ENCODE results near the gene OLFM3.
A peak's percentile ranks its signal among the peaks of the same experiment; 100 is the strongest.

Gene OLFM3

DNA sequence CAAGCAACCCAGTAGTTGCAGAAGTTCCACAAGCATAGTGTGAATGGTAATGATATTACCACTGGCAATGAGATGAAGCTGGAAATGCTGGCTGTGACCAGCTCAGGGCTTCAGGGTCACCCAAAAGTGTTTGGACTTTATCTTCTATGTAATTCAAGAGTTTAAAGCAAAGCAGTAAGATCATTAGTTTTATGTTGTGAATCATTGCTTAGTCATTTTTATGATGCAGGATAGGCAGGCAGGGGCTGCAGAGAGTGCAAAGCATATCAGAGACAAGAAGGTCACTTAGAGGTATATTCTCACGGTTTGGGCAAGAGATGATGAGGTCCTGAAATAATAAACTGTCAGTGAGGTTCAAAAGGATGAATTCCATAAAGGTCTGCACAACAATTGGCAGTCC, 147.4 kb downstream of the OLFM3 start:
- DNase-seq = no peak

- no peak for DNase-seq
Measured at GRCh38 chr1:101847626-101848025, 149.1 kb downstream of the OLFM3 start.

GRCh38 chr1:101846820-101847219, 149.9 kb downstream of the OLFM3 start:
- peak in 1 of 56 donors; percentile 3 for DNase-seq

DNA sequence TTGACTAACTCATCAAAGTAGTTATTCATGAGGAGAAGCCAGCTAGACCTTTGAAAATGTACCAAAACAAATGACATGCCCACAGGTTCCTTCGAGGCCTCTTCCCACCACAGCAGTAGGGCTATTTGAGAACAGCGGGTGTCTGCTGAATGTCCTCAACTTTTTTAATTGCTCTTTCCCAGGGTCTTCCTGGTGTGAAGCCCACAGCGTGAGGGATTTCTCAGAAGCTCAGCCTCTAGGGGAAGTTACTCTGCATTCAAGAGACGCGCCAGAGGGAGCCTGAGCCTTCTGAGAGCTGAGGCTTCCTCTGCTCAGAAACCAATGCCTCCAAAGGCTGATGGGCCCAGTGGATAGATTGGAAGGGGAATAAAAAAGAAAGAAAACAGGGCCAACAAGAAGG, 153.6 kb downstream of the OLFM3 start:
- no peak for DNase-seq

DNA sequence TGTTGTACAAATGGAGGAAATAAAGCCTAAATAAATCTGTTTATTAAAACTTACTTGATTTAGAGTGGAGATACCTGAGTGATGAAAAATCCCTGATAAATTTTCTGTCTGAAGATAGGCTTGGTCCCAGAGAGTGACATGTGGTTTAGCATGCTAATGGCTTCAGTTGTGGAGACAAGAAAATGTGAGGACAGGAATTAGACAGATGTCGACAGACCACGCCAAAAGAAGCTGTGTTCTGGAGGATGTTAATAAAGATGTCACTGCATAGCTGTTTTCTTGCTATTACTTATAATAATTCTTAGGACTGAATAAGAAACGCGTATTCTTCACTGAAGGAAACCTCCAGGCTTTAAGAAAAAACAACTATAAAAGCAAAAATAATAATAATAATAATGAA, 154.9 kb downstream of the OLFM3 start:
- DNase-seq = no peak

GRCh38 chr1:101835988-101836387, 160.7 kb downstream of the OLFM3 start:
- DNase-seq = no peak

GRCh38 chr1:101833312-101833711, 163.4 kb downstream of the OLFM3 start:
- DNase-seq = no peak

- no peak for DNase-seq
Measured at GRCh38 chr1:101826416-101826815, 170.3 kb downstream of the OLFM3 start.

DNA sequence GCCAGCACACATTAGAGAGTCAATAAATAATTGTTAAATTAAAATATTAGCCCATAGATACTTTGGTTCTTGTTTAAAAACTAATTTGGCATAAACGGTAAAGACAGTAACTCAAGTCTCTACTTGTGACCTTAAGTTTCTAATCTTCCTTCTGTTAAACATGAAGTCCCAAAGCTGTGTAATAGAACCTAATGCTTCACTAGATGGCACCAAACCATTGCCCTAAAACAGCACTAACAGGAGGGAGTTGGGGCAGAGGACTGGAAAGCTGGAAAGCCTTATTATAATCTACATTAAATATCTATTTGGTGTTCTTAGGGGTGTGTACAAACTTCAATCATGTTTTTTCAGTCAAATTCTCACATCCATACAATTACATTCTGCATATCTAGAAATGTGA, 176.7 kb downstream of the OLFM3 start:
- no peak for DNase-seq

DNA sequence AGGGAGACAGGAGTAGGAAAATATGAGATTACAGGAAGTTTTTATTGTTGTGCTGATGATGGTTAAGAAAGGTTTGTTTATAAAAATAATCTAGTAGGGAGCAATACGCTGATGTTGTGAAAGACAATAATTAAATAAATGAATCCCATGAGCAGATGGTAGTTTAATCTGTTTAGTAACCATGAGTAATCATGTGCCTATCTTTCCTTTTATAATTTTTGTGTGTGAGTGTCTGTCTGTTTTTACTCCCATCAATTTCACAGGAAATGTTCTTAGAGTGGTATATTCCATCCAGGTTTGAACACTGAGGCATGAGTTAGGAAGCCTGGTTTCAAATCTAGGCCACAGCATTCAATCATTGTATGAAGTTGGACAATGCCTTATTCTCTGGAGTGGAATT, 180.5 kb downstream of the OLFM3 start:
- no peak for DNase-seq

DNA sequence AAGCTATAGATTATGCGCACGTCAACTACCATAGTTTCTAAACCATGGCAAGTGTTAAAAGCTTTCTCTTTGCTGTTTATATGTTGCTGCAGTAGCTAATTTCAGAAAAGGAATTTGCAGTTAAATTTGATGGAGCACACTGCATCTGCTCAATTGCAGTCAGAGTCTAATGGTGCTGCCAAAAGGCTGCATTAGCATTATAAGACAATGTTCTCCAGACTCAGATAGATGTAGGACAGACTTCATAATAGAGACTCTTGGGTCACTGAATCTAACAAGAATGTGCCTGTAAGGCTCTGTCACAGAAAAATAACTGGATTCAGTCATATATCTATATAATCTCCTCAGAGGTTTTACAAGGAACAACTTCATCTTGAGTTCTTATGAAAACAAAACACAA, 198.3 kb downstream of the OLFM3 start:
- DNase-seq = no peak

DNA sequence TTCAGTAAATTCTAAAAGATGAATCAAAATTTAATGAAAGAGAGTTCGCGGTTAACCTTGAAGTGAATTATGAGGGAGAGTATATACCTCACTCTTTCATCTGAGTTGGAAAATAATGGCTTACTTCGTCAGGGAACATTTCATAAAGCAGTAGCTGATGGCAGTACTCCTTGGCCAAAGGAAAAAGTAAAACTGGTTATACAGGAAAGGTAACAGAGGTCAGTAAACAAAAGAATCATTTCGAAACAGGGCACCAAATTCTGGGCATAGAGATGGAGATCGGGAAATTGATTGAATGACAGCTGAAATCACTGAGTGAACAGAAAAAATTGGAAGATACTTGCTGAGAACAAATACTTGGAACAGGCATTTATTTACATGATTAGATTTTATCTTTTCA, 199.0 kb downstream of the OLFM3 start:
- DNase-seq = no peak

GRCh38 chr1:101781201-101781831, 215.4 kb downstream of the OLFM3 start:
- DNase-seq = no peak

DNA sequence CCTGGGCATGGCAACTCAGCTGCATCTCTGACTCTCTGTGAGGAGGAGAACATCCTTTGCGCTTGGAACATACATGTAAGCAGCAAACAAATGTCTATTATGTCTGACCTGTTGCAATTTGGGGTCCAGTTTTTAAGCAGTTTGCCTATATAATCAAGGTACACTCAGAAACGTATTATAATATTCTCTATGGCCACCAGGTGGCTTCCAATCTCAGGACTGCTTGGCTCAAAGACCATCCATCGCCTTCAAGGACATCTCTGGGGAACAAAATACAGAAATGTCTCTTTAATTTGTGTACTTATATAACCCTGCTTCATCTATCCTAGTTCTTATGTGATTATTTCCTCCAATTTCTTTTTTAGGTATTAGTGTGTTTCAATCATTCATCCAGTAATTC, 227.2 kb downstream of the OLFM3 start:
- DNase-seq = no peak

- DNase-seq = no peak
Measured at GRCh38 chr1:101757985-101758384, 238.7 kb downstream of the OLFM3 start.

- DNase-seq = no peak
Measured at GRCh38 chr1:101756411-101756810, 240.3 kb downstream of the OLFM3 start.
